ENCODE results near the gene EML6. TPM values are rescaled to one million over a fixed set of nuclear protein-coding genes. Genes with fewer than 3 reads are reported as not detected.
"Not testable (repeated sequence)": the region's sequence is repeated elsewhere in the genome, so short reads cannot be mapped to it uniquely, and the experiment has no call there.

EML6 gene
- total RNA-seq, 1 donor from 2014 or later, result 0.90 TPM

GRCh38 chr2:54871457-54872107, 148.1 kb downstream of the EML6 start:
- TF ChIP-seq CTCF (IDR thresholded peaks at IDR 0.05; ENCODE audit: unreplicated experiment), result no peak
- Mint-ChIP-seq H3K4me3 (ENCODE audit: unreplicated experiment) (no peak overlapping the region), H3K27me3 (ENCODE audit: unreplicated experiment) (no peaks in the 10 kb centered on the region), H3K36me3 (ENCODE audit: low read depth, unreplicated experiment) (no peaks in the 10 kb centered on the region), H3K27ac (ENCODE audit: unreplicated experiment) (no peak overlapping the region), H3K9me3 (ENCODE audit: unreplicated experiment) (no peaks in the 10 kb centered on the region), H3K4me1 (ENCODE audit: unreplicated experiment) (no peaks in the 10 kb centered on the region)
- DNase-seq (ENCODE audit: low spot score), result no peak

GRCh38 chr2:54872780-54873179, 149.3 kb downstream of the EML6 start:
- H3K36me3 Mint-ChIP-seq (ENCODE audit: low read depth, unreplicated experiment), result no peaks in the 10 kb centered on the region
- TF ChIP-seq CTCF (IDR thresholded peaks at IDR 0.05; ENCODE audit: unreplicated experiment), result no peak
- no peaks in the 10 kb centered on the region for H3K27me3 Mint-ChIP-seq (ENCODE audit: unreplicated experiment)
- no peak for DNase-seq (ENCODE audit: low spot score)
- no peak overlapping the region for H3K27ac Mint-ChIP-seq (ENCODE audit: unreplicated experiment)
- no peaks in the 10 kb centered on the region for H3K9me3 Mint-ChIP-seq (ENCODE audit: unreplicated experiment)
- H3K4me3 Mint-ChIP-seq (ENCODE audit: unreplicated experiment), result no peak overlapping the region
- H3K4me1 Mint-ChIP-seq (ENCODE audit: unreplicated experiment), result no peaks in the 10 kb centered on the region

- H3K27ac Mint-ChIP-seq (ENCODE audit: unreplicated experiment); H3K4me3 Mint-ChIP-seq (ENCODE audit: unreplicated experiment); H3K9me3 Mint-ChIP-seq (ENCODE audit: unreplicated experiment); H3K27me3 Mint-ChIP-seq (ENCODE audit: unreplicated experiment); H3K36me3 Mint-ChIP-seq (ENCODE audit: low read depth, unreplicated experiment); DNase-seq (ENCODE audit: low spot score); H3K4me1 Mint-ChIP-seq (ENCODE audit: unreplicated experiment): not testable (repeated sequence)
Measured at GRCh38 chr2:54873236-54873635, 149.8 kb downstream of the EML6 start.

- no peak overlapping the region for H3K27ac Mint-ChIP-seq (ENCODE audit: unreplicated experiment)
- H3K27me3 Mint-ChIP-seq (ENCODE audit: unreplicated experiment), result no peaks in the 10 kb centered on the region
- H3K4me1 Mint-ChIP-seq (ENCODE audit: unreplicated experiment), result no peaks in the 10 kb centered on the region
- DNase-seq (ENCODE audit: low spot score), result no peak
- no peaks in the 10 kb centered on the region for H3K36me3 Mint-ChIP-seq (ENCODE audit: low read depth, unreplicated experiment)
- H3K4me3 Mint-ChIP-seq (ENCODE audit: unreplicated experiment), result no peak overlapping the region
- no peaks in the 10 kb centered on the region for H3K9me3 Mint-ChIP-seq (ENCODE audit: unreplicated experiment)
- TF ChIP-seq CTCF (IDR thresholded peaks at IDR 0.05; ENCODE audit: unreplicated experiment), result no peak
Measured at GRCh38 chr2:54876764-54877163, 153.3 kb downstream of the EML6 start.

DNA sequence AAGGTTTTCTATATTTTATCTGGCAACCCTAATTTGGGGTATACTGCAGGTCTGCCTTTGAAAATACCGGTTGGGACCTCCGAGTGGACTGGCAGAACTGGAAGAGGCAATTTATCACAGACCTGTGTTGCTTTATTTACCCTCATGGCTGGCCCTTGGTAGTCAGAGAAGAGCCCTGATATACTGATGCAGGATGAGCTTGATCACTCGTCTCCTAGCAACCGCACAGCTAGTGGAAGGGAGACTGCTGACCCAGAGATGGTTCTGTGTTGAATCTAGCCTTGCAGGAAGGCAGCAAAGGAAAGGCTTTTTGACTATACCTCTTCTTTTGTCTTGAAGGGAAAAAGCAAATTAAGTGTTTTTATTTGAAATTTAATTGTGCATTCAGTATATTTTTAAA, 154.7 kb downstream of the EML6 start:
- Mint-ChIP-seq H3K36me3 (ENCODE audit: low read depth, unreplicated experiment) (no peaks in the 10 kb centered on the region), H3K27ac (ENCODE audit: unreplicated experiment) (no peak overlapping the region), H3K4me1 (ENCODE audit: unreplicated experiment) (no peaks in the 10 kb centered on the region), H3K9me3 (ENCODE audit: unreplicated experiment) (no peaks in the 10 kb centered on the region), H3K4me3 (ENCODE audit: unreplicated experiment) (no peak overlapping the region), H3K27me3 (ENCODE audit: unreplicated experiment) (no peaks in the 10 kb centered on the region)
- TF ChIP-seq CTCF (IDR thresholded peaks at IDR 0.05; ENCODE audit: unreplicated experiment), result no peak
- no peak for DNase-seq (ENCODE audit: low spot score)
